Measurements from ENCODE around the gene NDOR1. TPM values are rescaled to one million over a fixed set of nuclear protein-coding genes. Genes with fewer than 3 reads are reported as not detected.

NDOR1 gene
- total RNA-seq, 1 donor = 7.8 TPM

- peak; percentile 52 for DNase-seq (ENCODE audit: low read depth)
- H3K4me3 ChIP-seq (ENCODE audit: low read depth, low read length) = peak overlapping the region; percentile 46
- TF ChIP-seq CTCF (IDR thresholded peaks at IDR 0.05; ENCODE audit: insufficient read depth, low read depth, low read length) = no peak
These were observed 12.0 kb downstream of the NDOR1 start for GRCh38 chr9:137217276-137218211.

DNA sequence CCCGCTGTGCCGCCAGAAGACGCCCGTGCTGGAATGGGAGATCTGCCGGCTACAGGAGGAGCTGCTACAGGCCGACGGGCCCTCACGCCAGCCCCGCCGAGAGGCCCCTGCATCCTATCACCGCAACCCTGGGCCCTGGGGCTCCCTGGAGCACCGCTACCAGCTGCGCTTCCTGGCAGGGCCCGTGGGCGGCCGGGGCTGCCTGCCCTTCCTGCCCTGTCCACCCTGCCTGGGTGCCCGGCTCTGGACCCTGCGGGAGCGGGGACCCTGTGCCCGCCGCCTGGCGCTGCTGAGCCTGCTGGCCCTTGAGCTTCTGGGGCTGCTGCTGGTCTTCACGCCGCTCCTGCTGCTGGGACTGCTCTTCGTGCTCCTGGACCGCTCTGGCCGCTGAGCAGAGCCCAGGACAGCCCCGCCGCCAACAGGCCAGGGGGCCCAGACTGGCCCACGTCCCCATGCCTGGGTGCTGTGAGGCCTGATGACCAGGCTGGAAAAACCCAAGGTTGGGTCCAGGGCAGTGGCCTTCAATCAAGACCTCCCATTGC is 12.8 kb downstream of the NDOR1 start:
- no peak for TF ChIP-seq CTCF (IDR thresholded peaks at IDR 0.05; ENCODE audit: insufficient read depth, low read depth, low read length)
- no peak overlapping the region for H3K4me3 ChIP-seq (ENCODE audit: low read depth, low read length)
- DNase-seq (ENCODE audit: low read depth) = no peak

DNA sequence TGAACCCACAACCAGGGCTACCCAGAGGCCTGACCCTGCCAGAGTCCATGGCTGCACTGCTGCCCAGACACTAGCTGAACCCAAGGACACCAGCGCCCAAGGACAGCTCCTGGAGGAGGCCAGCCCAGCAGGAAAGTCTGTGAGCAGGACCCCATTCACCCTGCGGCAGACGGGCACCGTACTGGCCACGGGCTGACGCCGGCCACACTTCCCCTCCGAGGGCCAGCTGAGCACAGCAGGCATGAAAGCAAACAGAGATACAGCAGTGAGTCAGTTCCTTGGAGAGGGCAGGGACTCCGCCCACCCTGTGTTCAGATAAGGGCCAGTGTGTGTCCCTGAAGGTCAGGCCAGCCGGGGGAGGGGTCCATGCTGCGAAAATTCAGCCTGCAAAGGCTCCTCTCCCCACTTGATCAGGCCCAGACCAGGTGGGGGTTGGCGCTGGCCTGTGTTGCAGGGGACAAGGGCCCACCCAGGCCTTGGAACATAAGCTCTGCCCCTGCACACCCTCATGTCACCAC is 13.3 kb downstream of the NDOR1 start:
- peak; percentile 54 for DNase-seq (ENCODE audit: low read depth)
- TF ChIP-seq CTCF (IDR thresholded peaks at IDR 0.05; ENCODE audit: insufficient read depth, low read depth, low read length) = no peak
- no peak overlapping the region for H3K4me3 ChIP-seq (ENCODE audit: low read depth, low read length)

- DNase-seq (ENCODE audit: low read depth) = no peak
- no peak for TF ChIP-seq CTCF (IDR thresholded peaks at IDR 0.05; ENCODE audit: insufficient read depth, low read depth, low read length)
- H3K4me3 ChIP-seq (ENCODE audit: low read depth, low read length) = no peak overlapping the region
These were observed 14.3 kb downstream of the NDOR1 start for GRCh38 chr9:137219757-137220316.

DNA sequence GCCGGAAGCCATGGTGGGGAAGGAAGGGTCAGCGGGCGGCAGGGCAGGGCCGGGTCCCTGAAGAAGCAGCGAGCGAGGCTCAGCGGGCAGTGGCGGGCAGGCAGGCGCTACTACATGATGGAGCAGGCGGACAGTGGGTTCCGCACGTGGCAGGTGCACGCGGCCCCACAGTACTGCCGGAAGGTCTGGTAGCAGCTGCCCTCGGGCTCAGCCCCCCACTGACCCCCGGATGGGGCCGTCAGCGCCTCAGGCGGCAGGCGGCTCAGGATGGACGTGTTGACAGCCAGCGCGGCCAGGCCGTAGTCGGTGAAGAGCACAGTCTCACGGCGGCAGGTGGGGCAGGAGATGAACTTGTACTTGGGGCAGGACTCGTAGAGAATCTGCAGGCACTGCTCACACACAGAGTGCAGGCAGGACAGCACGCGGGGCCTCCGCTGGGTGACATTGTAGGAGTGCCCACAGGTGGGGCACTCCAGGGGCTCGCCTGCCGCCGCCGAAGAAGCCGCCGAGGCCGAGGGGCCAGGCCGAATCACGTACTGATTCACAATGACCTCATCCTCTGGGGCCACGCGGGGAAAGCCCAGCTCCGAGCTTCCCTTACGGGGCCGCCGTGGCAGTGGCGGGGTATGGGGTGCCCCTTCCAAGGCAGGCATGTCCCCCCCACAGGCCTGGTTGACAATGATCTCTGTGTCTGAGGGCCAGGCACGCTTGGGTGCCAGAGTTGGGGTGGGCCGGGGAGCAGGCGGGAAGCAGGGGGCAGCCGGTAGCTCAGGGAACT is 15.0 kb downstream of the NDOR1 start:
- TF ChIP-seq CTCF (IDR thresholded peaks at IDR 0.05; ENCODE audit: insufficient read depth, low read depth, low read length) = no peak
- H3K4me3 ChIP-seq (ENCODE audit: low read depth, low read length) = no peak overlapping the region
- DNase-seq (ENCODE audit: low read depth) = no peak

DNA sequence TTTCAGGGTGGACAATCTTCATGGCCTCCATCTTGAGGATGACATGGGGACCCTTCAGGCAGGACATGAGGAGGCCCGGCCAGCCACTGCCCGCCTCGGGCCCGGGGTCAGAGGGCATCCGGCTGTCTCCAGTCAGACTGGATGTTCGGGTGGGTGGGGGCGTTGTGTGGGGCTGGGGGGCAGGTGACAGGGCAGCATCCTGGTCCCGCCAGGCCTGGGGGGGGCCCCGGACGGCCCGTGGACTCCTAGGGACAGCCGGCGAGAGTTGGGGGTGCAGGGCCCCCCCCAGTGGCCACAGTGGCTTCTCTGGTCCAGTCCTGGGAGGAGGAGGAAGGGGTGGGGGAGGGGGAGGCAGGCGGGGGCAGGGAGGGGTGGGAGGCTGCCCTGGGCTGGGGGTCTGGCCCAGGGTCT is 15.6 kb downstream of the NDOR1 start:
- TF ChIP-seq CTCF (IDR thresholded peaks at IDR 0.05; ENCODE audit: insufficient read depth, low read depth, low read length) = no peak
- H3K4me3 ChIP-seq (ENCODE audit: low read depth, low read length) = no peak overlapping the region
- no peak for DNase-seq (ENCODE audit: low read depth)

Measured in fibroblast of villous mesenchyme (primary cell).